GM19239 (cell line): Measurements from ENCODE around the gene KLHL8.
"Not testable (repeated sequence)": the region's sequence is repeated elsewhere in the genome, so short reads cannot be mapped to it uniquely, and the experiment has no call there.

Experiments used
- DNase-seq: peaks from one replicate; pipeline ENCODE4 v3.0.0; 2011; ENCODE audit warnings: low spot score; ENCODE audit not compliant: insufficient read length
- FAIRE-seq: peaks from 2 replicates; lab custom pipeline; 2011; peaks lifted over from hg19 to GRCh38; lab: Jason Lieb, UNC

Gene KLHL8

GRCh38 chr4:87229979-87230378 is 9.6 kb upstream of the KLHL8 start:
- DNase-seq (no peak), FAIRE-seq (no peak)

- DNase-seq (no peak), FAIRE-seq (no peak)
These were observed 7.9 kb upstream of the KLHL8 start for GRCh38 chr4:87228262-87228860.

GRCh38 chr4:87227751-87228151 is 7.3 kb upstream of the KLHL8 start:
- DNase-seq (no peak), FAIRE-seq (no peak)

GRCh38 chr4:87225936-87226335 is 5.5 kb upstream of the KLHL8 start:
- DNase-seq (no peak), FAIRE-seq (no peak)

- FAIRE-seq (no peak), DNase-seq (no peak)
These were observed 3.9 kb upstream of the KLHL8 start for GRCh38 chr4:87224141-87224923.

- FAIRE-seq (no peak), DNase-seq (peak; percentile 32)
These were observed 755 bp downstream of the KLHL8 start for GRCh38 chr4:87219632-87220093.

- not testable (repeated sequence) for DNase-seq
- peak; percentile 48 for FAIRE-seq
These were observed 3.1 kb downstream of the KLHL8 start for GRCh38 chr4:87217235-87217763.

- FAIRE-seq: no peak
- no peak for DNase-seq
These were observed 3.9 kb downstream of the KLHL8 start for GRCh38 chr4:87216469-87216868.

GRCh38 chr4:87213421-87214075 is 6.9 kb downstream of the KLHL8 start:
- DNase-seq: no peak
- no peak for FAIRE-seq

GRCh38 chr4:87211249-87211952 is 9.0 kb downstream of the KLHL8 start:
- FAIRE-seq (no peak), DNase-seq (no peak)

- FAIRE-seq (peak; percentile 93), DNase-seq (no peak)
These were observed 10.7 kb downstream of the KLHL8 start for GRCh38 chr4:87209696-87210095.

GRCh38 chr4:87209182-87209581 is 11.2 kb downstream of the KLHL8 start:
- FAIRE-seq: no peak
- no peak for DNase-seq

GRCh38 chr4:87204559-87204958 is 15.9 kb downstream of the KLHL8 start:
- DNase-seq: no peak
- FAIRE-seq: no peak

GRCh38 chr4:87196927-87197326 is 23.5 kb downstream of the KLHL8 start:
- no peak for DNase-seq
- no peak for FAIRE-seq

GRCh38 chr4:87196146-87196545 is 24.3 kb downstream of the KLHL8 start:
- no peak for FAIRE-seq
- DNase-seq: no peak

GRCh38 chr4:87193958-87194675 is 26.3 kb downstream of the KLHL8 start:
- DNase-seq: no peak

GRCh38 chr4:87192145-87192919 is 28.1 kb downstream of the KLHL8 start:
- DNase-seq (no peak), FAIRE-seq (no peak)

More at GRCh38 chr4:87193958-87194675, 26.3 kb downstream of the KLHL8 start:
- FAIRE-seq: no peak

GRCh38 chr4:87188932-87189331 is 31.5 kb downstream of the KLHL8 start:
- FAIRE-seq (no peak), DNase-seq (no peak)

GRCh38 chr4:87188048-87188447 is 32.4 kb downstream of the KLHL8 start:
- FAIRE-seq: no peak

More at GRCh38 chr4:87188048-87188447, 32.4 kb downstream of the KLHL8 start:
- DNase-seq: no peak
